Caco-2 (cell line): ENCODE data around the gene PTAR1. TPM values are rescaled to one million over a fixed set of nuclear protein-coding genes. Genes with fewer than 3 reads are reported as not detected.
"Not testable (repeated sequence)": the region's sequence is repeated elsewhere in the genome, so short reads cannot be mapped to it uniquely, and the experiment has no call there.

Experiments
- BruUV-seq: library from RNA; stranded (reverse); fragments of 400-500 nt; replicated peaks from 2 replicates; lab custom pipeline; 2021; lab: Mats Ljungman, UMichigan
- CTCF ChIA-PET: fragments of 300-600 bp; sonication (Branson Sonifier 250); formaldehyde crosslinking; loops from one replicate; lab custom pipeline; 2022; ENCODE audit warnings: antibody characterized with exemption; lab: Charles Lee
- POLR2A ChIA-PET: fragments of 300-600 bp; sonication (Branson Sonifier 250); formaldehyde crosslinking; loops from one replicate; lab custom pipeline; 2022; ENCODE audit warnings: antibody characterized with exemption; lab: Charles Lee
- DNase-seq, 2 experiments: peaks; one replicate each; pipeline versions ENCODE4 v3.0.0 to v3.0.0-alpha.2; 2020 to 2022
- H3K27me3 ChIP-seq: replicated peaks from 2 replicates; pipeline ENCODE4 v1.6.0; 2011; ENCODE audit warnings: low read length; ENCODE audit not compliant: control insufficient read depth, insufficient read depth
- H3K36me3 ChIP-seq: 2 replicates; pipeline ENCODE4 v1.5.1; 2011; ENCODE audit warnings: low read length; ENCODE audit not compliant: control insufficient read depth, insufficient read depth
- H3K4me1 ChIP-seq: fragments of 250-450 bp; sonication (Bioruptor Pico); 2 replicates; pipeline ENCODE4 v1.5.1; 2020; ENCODE audit warnings: mild to moderate bottlenecking
- H3K4me3 ChIP-seq: 2 replicates; pipeline ENCODE4 v1.5.1; 2011; ENCODE audit warnings: low read depth, mild to moderate bottlenecking, control low read depth, low read length
- H3K9me3 ChIP-seq: fragments of 250-450 bp; sonication (Bioruptor Pico); 2 replicates; pipeline ENCODE4 v1.5.1; 2020; ENCODE audit warnings: mild to moderate bottlenecking, moderate library complexity
- H3K27ac Mint-ChIP-seq: one replicate; pipeline ENCODE4 v1.8.0; 2022; ENCODE audit warnings: mixed read lengths; ENCODE audit not compliant: unreplicated experiment
- H3K27me3 Mint-ChIP-seq: one replicate; pipeline ENCODE4 v1.8.0; 2022; ENCODE audit warnings: mixed read lengths; ENCODE audit not compliant: insufficient read depth, unreplicated experiment
- H3K36me3 Mint-ChIP-seq: one replicate; pipeline ENCODE4 v1.8.0; 2022; ENCODE audit warnings: mild to moderate bottlenecking, mixed read lengths; ENCODE audit not compliant: insufficient read depth, unreplicated experiment
- H3K4me1 Mint-ChIP-seq: one replicate; pipeline ENCODE4 v1.8.0; 2022; ENCODE audit warnings: low read depth, mixed read lengths; ENCODE audit not compliant: unreplicated experiment
- H3K4me3 Mint-ChIP-seq: one replicate; pipeline ENCODE4 v1.8.0; 2022; ENCODE audit warnings: mild to moderate bottlenecking, moderate library complexity, mixed read lengths; ENCODE audit not compliant: unreplicated experiment
- H3K9me3 Mint-ChIP-seq: one replicate; pipeline ENCODE4 v1.8.0; 2022; ENCODE audit warnings: mixed read lengths; ENCODE audit not compliant: unreplicated experiment
- intact Hi-C: fragments of 100-400 bp; cut with micrococcal nuclease; formaldehyde crosslinking; loops from one replicate; pipeline ENCODE4 v1.10.0; 2022; ENCODE audit not compliant: unreplicated experiment
- total RNA-seq: library from RNA; stranded (reverse); gene quantifications from 2 replicates; pipeline ENCODE4 v1.2.3, GENCODE V29; 2022
- TF ChIP-seq, protein P1 (sequence below), 2 experiments: fragments of 200-600 bp in 1 of 2; IDR thresholded peaks; 1 replicate in 1 of 2; 2 replicates in 1 of 2; pipeline versions ENCODE4 v1.5.1 to v1.8.0; 2011 to 2022; ENCODE audit warnings: antibody characterized with exemption in 1 of 2, control low read depth in 1 of 2, inconsistent platforms in 1 of 2, low read depth in 1 of 2, low read length in 1 of 2, mild to moderate bottlenecking in 1 of 2, moderate library complexity in 1 of 2; ENCODE audit not compliant: insufficient read depth in 1 of 2, severe bottlenecking in 1 of 2, unreplicated experiment in 1 of 2

The PTAR1 gene
- total RNA-seq, 1 experiment from 2014 or later, result 16.5 TPM

DNA sequence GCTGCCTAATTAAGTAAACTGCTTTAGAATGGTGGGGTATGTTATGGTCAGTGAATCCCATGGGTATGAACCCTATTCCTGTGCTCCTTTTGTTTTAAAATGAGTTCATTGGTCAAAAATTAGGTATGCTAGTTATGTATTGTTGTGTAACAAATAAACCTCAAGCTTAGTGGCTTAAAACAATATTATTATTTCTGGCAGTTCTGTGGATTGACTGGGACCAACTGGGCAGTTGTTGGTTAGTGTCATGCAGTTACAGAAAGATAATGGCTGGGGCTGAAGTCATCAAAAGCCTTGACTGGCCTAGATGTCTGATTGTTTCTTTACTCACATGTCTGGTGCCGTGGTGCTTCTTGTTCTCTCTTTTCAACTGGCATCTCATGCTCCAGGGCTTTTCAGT is 8.9 kb upstream of the PTAR1 start:
- Mint-ChIP-seq H3K27me3 (no peaks in the 10 kb centered on the region), H3K36me3 (no peaks in the 10 kb centered on the region), H3K27ac (no peak overlapping the region), H3K4me3 (no peak overlapping the region), H3K4me1 (no peaks in the 10 kb centered on the region), H3K9me3 (no peaks in the 10 kb centered on the region)
- no peaks in the 10 kb centered on the region for H3K9me3 ChIP-seq
- no TSS peak for BruUV-seq
- intact Hi-C loops, result no loop called here
- ChIA-PET CTCF (no interaction called here), POLR2A (no interaction called here)
- TF ChIP-seq, protein P1, sequence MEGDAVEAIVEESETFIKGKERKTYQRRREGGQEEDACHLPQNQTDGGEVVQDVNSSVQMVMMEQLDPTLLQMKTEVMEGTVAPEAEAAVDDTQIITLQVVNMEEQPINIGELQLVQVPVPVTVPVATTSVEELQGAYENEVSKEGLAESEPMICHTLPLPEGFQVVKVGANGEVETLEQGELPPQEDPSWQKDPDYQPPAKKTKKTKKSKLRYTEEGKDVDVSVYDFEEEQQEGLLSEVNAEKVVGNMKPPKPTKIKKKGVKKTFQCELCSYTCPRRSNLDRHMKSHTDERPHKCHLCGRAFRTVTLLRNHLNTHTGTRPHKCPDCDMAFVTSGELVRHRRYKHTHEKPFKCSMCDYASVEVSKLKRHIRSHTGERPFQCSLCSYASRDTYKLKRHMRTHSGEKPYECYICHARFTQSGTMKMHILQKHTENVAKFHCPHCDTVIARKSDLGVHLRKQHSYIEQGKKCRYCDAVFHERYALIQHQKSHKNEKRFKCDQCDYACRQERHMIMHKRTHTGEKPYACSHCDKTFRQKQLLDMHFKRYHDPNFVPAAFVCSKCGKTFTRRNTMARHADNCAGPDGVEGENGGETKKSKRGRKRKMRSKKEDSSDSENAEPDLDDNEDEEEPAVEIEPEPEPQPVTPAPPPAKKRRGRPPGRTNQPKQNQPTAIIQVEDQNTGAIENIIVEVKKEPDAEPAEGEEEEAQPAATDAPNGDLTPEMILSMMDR (IDR thresholded peaks at IDR 0.05; ENCODE audit: insufficient read depth in 1 of 2, low read depth in 1 of 2, low read length in 1 of 2, severe bottlenecking in 1 of 2, unreplicated experiment in 1 of 2), result no peak
- no peaks in the 10 kb centered on the region for H3K27me3 ChIP-seq
- no peak for DNase-seq
- H3K36me3 ChIP-seq, result no peaks in the 10 kb centered on the region
- no peak overlapping the region for H3K4me3 ChIP-seq
- no peaks in the 10 kb centered on the region for H3K4me1 ChIP-seq

DNA sequence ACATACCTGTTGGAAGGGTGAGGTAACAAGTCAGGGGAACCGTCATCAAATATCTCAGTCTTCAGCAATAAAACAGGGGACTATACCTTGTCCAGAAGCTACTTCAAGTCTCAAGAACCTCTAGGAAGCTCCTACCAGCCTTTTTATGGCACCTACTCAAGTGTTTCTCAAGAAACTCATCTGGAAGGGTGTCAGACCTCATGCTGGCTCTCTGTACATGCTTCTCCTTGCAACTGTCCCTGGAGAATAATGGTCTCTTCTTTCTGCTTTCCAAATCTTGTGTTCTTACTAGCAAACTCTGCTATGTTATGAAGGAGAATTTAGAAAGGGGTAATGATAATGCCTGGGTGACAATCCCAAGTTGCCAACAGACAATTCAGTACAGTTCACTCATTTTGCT is 8.3 kb upstream of the PTAR1 start:
- H3K36me3 ChIP-seq, result no peaks in the 10 kb centered on the region
- ChIA-PET POLR2A (no interaction called here), CTCF (no interaction called here)
- DNase-seq, result no peak
- no TSS peak for BruUV-seq
- TF ChIP-seq, protein P1 (IDR thresholded peaks at IDR 0.05; ENCODE audit: insufficient read depth in 1 of 2, low read depth in 1 of 2, low read length in 1 of 2, severe bottlenecking in 1 of 2, unreplicated experiment in 1 of 2), result no peak
- H3K36me3 Mint-ChIP-seq, result no peaks in the 10 kb centered on the region
- H3K9me3 Mint-ChIP-seq, result no peaks in the 10 kb centered on the region
- intact Hi-C loops, result no loop called here
- H3K27me3 Mint-ChIP-seq, result no peaks in the 10 kb centered on the region
- no peaks in the 10 kb centered on the region for H3K27me3 ChIP-seq
- no peaks in the 10 kb centered on the region for H3K4me1 Mint-ChIP-seq
- H3K9me3 ChIP-seq, result no peaks in the 10 kb centered on the region
- no peak overlapping the region for H3K27ac Mint-ChIP-seq
- H3K4me3 ChIP-seq, result no peak overlapping the region
- no peak overlapping the region for H3K4me3 Mint-ChIP-seq
- no peaks in the 10 kb centered on the region for H3K4me1 ChIP-seq

DNA sequence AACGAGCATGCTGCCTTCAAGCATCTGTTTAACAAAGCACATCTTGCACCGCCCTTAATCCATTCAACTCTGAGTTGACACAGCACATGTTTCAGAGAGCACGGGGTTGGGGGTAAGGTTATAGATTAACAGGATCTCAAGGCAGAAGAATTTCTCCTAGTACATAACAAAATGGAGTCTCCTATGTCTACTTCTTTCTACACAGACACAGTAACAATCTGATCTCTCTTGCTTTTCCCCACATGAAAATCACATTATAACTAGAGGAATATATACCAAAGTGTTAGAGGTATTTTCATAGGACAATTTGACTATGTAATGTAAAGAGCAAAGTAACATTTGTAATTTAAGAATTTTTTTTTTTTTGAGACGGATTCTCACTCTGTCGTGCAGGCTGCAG is 4.1 kb upstream of the PTAR1 start:
- H3K36me3 Mint-ChIP-seq, H3K27me3 ChIP-seq, H3K36me3 ChIP-seq, H3K27me3 Mint-ChIP-seq, H3K9me3 ChIP-seq, intact Hi-C loops, H3K27ac Mint-ChIP-seq, H3K4me1 ChIP-seq, H3K9me3 Mint-ChIP-seq, POLR2A ChIA-PET, CTCF ChIA-PET, H3K4me3 Mint-ChIP-seq, H3K4me3 ChIP-seq, H3K4me1 Mint-ChIP-seq, BruUV-seq: not testable (repeated sequence)
- DNase-seq, result peak in 1 of 2 experiments; percentile 5

DNA sequence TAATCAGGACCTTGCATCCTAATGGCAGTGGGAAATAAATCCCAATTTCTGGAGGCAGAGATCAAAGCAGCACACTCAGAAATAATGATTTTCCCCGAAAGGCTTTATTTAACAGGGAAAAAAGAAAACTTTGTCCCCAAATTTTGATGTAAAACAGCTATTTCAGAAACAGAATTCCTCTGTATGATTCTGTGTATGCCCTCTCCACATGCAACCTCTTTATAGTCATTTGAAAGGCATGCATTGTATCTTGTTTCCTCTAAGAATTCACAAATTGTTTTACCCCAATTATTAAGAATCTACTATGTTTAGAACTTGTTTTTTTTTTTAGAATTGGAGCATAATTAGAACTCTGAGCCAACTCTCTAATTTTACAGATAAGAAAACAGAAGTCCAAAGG is 2.7 kb upstream of the PTAR1 start:
- no peaks in the 10 kb centered on the region for H3K36me3 ChIP-seq
- ChIA-PET POLR2A (no interaction called here), CTCF (no interaction called here)
- H3K9me3 ChIP-seq, result no peaks in the 10 kb centered on the region
- H3K4me3 Mint-ChIP-seq, result no peak overlapping the region
- H3K9me3 Mint-ChIP-seq, result no peaks in the 10 kb centered on the region
- DNase-seq, result no peak
- no peak overlapping the region for H3K27ac Mint-ChIP-seq
- no peaks in the 10 kb centered on the region for H3K27me3 ChIP-seq
- intact Hi-C loops, result no loop called here
- TF ChIP-seq, protein P1 (IDR thresholded peaks at IDR 0.05; ENCODE audit: insufficient read depth in 1 of 2, low read depth in 1 of 2, low read length in 1 of 2, severe bottlenecking in 1 of 2, unreplicated experiment in 1 of 2), result no peak
- H3K4me3 ChIP-seq, result no peak overlapping the region
- no peaks in the 10 kb centered on the region for H3K27me3 Mint-ChIP-seq
- no TSS peak for BruUV-seq
- no peaks in the 10 kb centered on the region for H3K36me3 Mint-ChIP-seq
- no peaks in the 10 kb centered on the region for H3K4me1 ChIP-seq
- no peaks in the 10 kb centered on the region for H3K4me1 Mint-ChIP-seq
